Duodenal mucosa (tissue), 2 donors: ENCODE data around the gene UBE2R2.
"Not testable (repeated sequence)": the region's sequence is repeated elsewhere in the genome, so short reads cannot be mapped to it uniquely, and the experiment has no call there.

ENCODE experiments used
- H3K27ac ChIP-seq: one replicate; pipeline ENCODE4 v1.7.0; 2013; ENCODE audit warnings: low read depth, low read length
- H3K27me3 ChIP-seq, 2 donors: one replicate each; pipeline ENCODE4 v1.7.0; 2013; ENCODE audit warnings: low read length in 2 of 2, control low read depth in 1 of 2; ENCODE audit not compliant: insufficient read depth in 2 of 2, control insufficient read depth in 1 of 2
- H3K36me3 ChIP-seq, 2 donors: one replicate each; pipeline ENCODE4 v1.7.0; 2013; ENCODE audit warnings: low read length in 2 of 2, control low read depth in 1 of 2; ENCODE audit not compliant: insufficient read depth in 2 of 2, control insufficient read depth in 1 of 2
- H3K4me1 ChIP-seq, 2 donors: one replicate each; pipeline ENCODE4 v1.7.0; 2013; ENCODE audit warnings: low read length in 2 of 2, control low read depth in 1 of 2; ENCODE audit not compliant: insufficient read depth in 2 of 2, control insufficient read depth in 1 of 2
- H3K4me3 ChIP-seq, 2 donors: one replicate each; pipeline ENCODE4 v1.7.0; 2013; ENCODE audit warnings: low read length in 2 of 2, low read depth in 1 of 2
- H3K9ac ChIP-seq, 2 donors: one replicate each; pipeline ENCODE4 v1.7.0; 2013; ENCODE audit warnings: low read length in 2 of 2, low read depth in 1 of 2
- H3K9me3 ChIP-seq, 2 donors: one replicate each; pipeline ENCODE4 v1.7.0; 2013; ENCODE audit warnings: low read length in 2 of 2, control low read depth in 1 of 2; ENCODE audit not compliant: control insufficient read depth in 1 of 2

UBE2R2 gene

GRCh38 chr9:33837138-33837537 is 20.2 kb downstream of the UBE2R2 start:
- H3K4me1 ChIP-seq: peaks cover 0 to 12% of the 10 kb centered on the region in 2 donors
- H3K9ac ChIP-seq: no peak overlapping the region
- no peak overlapping the region for H3K27ac ChIP-seq
- H3K27me3 ChIP-seq: no peaks in the 10 kb centered on the region
- H3K4me3 ChIP-seq: no peak overlapping the region
- H3K36me3 ChIP-seq: no peaks in the 10 kb centered on the region
- no peaks in the 10 kb centered on the region for H3K9me3 ChIP-seq

GRCh38 chr9:33840381-33840780 is 23.4 kb downstream of the UBE2R2 start:
- no peak overlapping the region for H3K27ac ChIP-seq
- H3K9ac ChIP-seq: no peak overlapping the region
- H3K9me3 ChIP-seq: no peaks in the 10 kb centered on the region
- H3K4me1 ChIP-seq: peaks cover 4 to 10% of the 10 kb centered on the region in 2 donors
- H3K4me3 ChIP-seq: no peak overlapping the region
- H3K36me3 ChIP-seq: no peaks in the 10 kb centered on the region
- no peaks in the 10 kb centered on the region for H3K27me3 ChIP-seq

GRCh38 chr9:33843312-33843961 is 26.5 kb downstream of the UBE2R2 start:
- Histone ChIP-seq H3K4me3 (no peak overlapping the region), H3K36me3 (no peaks in the 10 kb centered on the region), H3K4me1 (peaks cover 6 to 7% of the 10 kb centered on the region in 2 donors), H3K27ac (no peak overlapping the region), H3K9me3 (no peaks in the 10 kb centered on the region), H3K27me3 (no peaks in the 10 kb centered on the region), H3K9ac (no peak overlapping the region)

- no peak overlapping the region for H3K4me3 ChIP-seq
- no peaks in the 10 kb centered on the region for H3K27me3 ChIP-seq
- H3K4me1 ChIP-seq: peaks cover 19 to 21% of the 10 kb centered on the region in 2 donors
- no peaks in the 10 kb centered on the region for H3K9me3 ChIP-seq
- no peak overlapping the region for H3K27ac ChIP-seq
- no peak overlapping the region for H3K9ac ChIP-seq
- H3K36me3 ChIP-seq: no peaks in the 10 kb centered on the region
These were observed 29.3 kb downstream of the UBE2R2 start for GRCh38 chr9:33846231-33846630.

GRCh38 chr9:33847894-33848205 is 30.9 kb downstream of the UBE2R2 start:
- H3K4me3 ChIP-seq, H3K9me3 ChIP-seq, H3K27ac ChIP-seq, H3K27me3 ChIP-seq, H3K36me3 ChIP-seq, H3K9ac ChIP-seq: not testable (repeated sequence)
- H3K4me1 ChIP-seq: peaks cover 29 to 32% of the 10 kb centered on the region in 2 donors

GRCh38 chr9:33850267-33850629 is 33.3 kb downstream of the UBE2R2 start:
- no peaks in the 10 kb centered on the region for H3K36me3 ChIP-seq
- no peak overlapping the region for H3K4me3 ChIP-seq
- no peak overlapping the region for H3K9ac ChIP-seq
- no peaks in the 10 kb centered on the region for H3K9me3 ChIP-seq
- peaks cover 29 to 32% of the 10 kb centered on the region in 2 donors for H3K4me1 ChIP-seq
- H3K27ac ChIP-seq: no peak overlapping the region
- H3K27me3 ChIP-seq: no peaks in the 10 kb centered on the region

- peaks cover 29 to 32% of the 10 kb centered on the region in 2 donors for H3K4me1 ChIP-seq
These were observed 33.7 kb downstream of the UBE2R2 start for GRCh38 chr9:33850677-33851076.

GRCh38 chr9:33851301-33851700 is 34.3 kb downstream of the UBE2R2 start:
- Histone ChIP-seq H3K27ac (no peak overlapping the region), H3K4me3 (no peak overlapping the region), H3K27me3 (no peaks in the 10 kb centered on the region), H3K36me3 (no peaks in the 10 kb centered on the region), H3K9ac (no peak overlapping the region), H3K9me3 (no peaks in the 10 kb centered on the region), H3K4me1 (peaks cover 29 to 32% of the 10 kb centered on the region in 2 donors)

More at GRCh38 chr9:33850677-33851076, 33.7 kb downstream of the UBE2R2 start:
- H3K4me3 ChIP-seq: no peak overlapping the region
- no peaks in the 10 kb centered on the region for H3K27me3 ChIP-seq
- no peaks in the 10 kb centered on the region for H3K9me3 ChIP-seq
- no peak overlapping the region for H3K9ac ChIP-seq
- H3K27ac ChIP-seq: no peak overlapping the region
- no peaks in the 10 kb centered on the region for H3K36me3 ChIP-seq

- Histone ChIP-seq H3K9me3 (no peaks in the 10 kb centered on the region), H3K27me3 (no peaks in the 10 kb centered on the region), H3K4me1 (peaks cover 26 to 28% of the 10 kb centered on the region in 2 donors), H3K4me3 (no peak overlapping the region), H3K36me3 (no peaks in the 10 kb centered on the region), H3K9ac (no peak overlapping the region), H3K27ac (no peak overlapping the region)
These were observed 35.4 kb downstream of the UBE2R2 start for GRCh38 chr9:33852216-33852826.

GRCh38 chr9:33856247-33856646 is 39.3 kb downstream of the UBE2R2 start:
- Histone ChIP-seq H3K27me3 (no peaks in the 10 kb centered on the region), H3K9me3 (no peaks in the 10 kb centered on the region), H3K9ac (no peak overlapping the region), H3K4me3 (no peak overlapping the region), H3K4me1 (peaks cover 12 to 13% of the 10 kb centered on the region in 2 donors), H3K27ac (no peak overlapping the region), H3K36me3 (no peaks in the 10 kb centered on the region)
